Endometrial microvascular endothelial cells (primary cell): Measurements from ENCODE around the gene DEF6. TPM values are rescaled to one million over a fixed set of nuclear protein-coding genes. Genes with fewer than 3 reads are reported as not detected.

Experiments used
- in situ Hi-C: cut with HindIII; loops from 2 replicates; pipeline ENCODE4 v1.10.0; 2017; ENCODE audit warnings: low sequenced_read_pairs, low pct_unique_long_range_greater_than_20kb; ENCODE audit errors: inconsistent ontology term
- total RNA-seq: library from RNA; depleted of rRNA; stranded (reverse); fragments of >200 nt; gene quantifications from one replicate; pipeline ENCODE4 v1.2.3, GENCODE V29; 2015; ENCODE audit errors: inconsistent ontology term

The DEF6 gene, protein sequence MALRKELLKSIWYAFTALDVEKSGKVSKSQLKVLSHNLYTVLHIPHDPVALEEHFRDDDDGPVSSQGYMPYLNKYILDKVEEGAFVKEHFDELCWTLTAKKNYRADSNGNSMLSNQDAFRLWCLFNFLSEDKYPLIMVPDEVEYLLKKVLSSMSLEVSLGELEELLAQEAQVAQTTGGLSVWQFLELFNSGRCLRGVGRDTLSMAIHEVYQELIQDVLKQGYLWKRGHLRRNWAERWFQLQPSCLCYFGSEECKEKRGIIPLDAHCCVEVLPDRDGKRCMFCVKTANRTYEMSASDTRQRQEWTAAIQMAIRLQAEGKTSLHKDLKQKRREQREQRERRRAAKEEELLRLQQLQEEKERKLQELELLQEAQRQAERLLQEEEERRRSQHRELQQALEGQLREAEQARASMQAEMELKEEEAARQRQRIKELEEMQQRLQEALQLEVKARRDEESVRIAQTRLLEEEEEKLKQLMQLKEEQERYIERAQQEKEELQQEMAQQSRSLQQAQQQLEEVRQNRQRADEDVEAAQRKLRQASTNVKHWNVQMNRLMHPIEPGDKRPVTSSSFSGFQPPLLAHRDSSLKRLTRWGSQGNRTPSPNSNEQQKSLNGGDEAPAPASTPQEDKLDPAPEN
- 1.6 TPM for total RNA-seq

DNA sequence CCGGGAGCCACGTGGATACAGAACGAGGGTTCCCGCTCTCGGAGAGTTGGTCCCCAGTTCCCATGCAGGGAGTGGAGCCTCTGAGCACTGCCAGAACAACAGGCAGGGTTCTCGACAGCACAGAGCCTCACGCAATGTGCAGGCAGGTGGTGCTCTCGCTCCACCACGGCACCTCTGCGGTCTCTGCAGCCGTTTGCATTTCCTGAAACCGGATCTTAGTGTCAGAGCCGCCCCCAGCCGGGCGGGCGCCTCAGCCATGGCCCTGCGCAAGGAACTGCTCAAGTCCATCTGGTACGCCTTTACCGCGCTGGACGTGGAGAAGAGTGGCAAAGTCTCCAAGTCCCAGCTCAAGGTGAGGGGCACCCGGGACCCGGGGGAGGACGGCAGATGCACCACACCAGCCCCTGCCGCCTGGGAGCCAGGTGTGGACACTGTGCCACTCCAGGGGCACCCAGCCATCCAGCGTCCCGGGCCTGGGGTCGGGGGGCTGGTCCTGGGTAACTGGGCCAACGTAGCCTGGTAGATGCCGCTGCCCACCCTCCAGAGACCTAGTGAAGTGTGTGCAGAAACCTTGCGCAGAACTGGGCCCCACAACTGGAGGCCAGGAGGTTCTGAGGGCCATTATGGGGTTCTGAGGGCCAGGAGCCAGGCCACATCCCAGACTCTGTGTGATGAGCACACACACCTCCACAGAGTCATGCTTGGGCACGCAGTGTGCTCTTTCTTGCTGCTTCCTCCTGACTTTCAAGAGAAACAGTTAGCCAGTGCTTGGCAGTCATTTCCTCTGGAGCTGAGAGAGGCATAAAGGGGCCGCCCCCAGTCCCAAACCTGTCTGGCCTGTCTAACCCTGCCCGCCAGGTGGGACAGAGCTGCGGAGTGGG is at the start of gene DEF6:
DEF6 (plus strand) TSS at position 218 of the 881 bp plus-strand sequence; CDS start at position 257, 39 bp downstream.
- in situ Hi-C loops = no loop called here

DNA sequence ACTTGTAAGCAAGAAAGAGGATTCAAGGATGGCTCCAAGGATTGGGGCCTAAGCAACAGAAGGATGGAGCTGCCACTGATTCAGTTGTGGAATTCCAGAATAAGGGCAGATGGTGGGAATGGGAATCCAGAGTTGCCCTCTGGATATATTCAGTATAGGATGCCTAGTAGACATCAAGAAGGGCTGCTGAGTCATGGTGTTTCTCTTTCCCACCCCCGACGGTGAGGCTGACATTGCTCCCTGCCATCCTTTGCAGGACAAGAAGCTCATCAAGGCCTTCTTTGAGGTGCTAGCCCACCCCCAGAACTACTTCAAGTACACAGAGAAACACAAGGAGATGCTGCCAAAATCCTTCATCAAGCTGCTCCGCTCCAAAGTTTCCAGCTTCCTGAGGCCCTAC is 49.3 kb upstream of the DEF6 start:
- in situ Hi-C loops = no loop called here

DNA sequence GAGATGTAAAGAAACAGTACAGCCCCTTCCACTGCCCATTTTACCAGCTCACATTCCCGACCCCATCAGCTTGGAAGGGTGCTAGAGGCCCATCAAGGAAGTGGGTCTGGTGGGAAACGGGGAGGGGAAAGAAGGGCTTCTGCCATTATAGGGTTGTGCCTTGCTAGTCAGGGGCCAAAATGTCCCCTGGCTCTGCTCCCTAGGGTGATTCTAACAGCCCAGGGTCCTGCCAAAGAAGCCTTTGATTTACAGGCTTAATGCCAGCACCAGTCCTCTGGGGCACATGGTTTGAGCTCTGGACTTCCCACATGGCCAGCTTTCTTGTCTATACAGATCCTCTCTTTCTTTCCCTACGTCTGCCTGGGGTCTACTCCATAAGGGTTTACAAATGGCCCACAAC is 48.7 kb upstream of the DEF6 start:
- in situ Hi-C loops = no loop called here

DNA sequence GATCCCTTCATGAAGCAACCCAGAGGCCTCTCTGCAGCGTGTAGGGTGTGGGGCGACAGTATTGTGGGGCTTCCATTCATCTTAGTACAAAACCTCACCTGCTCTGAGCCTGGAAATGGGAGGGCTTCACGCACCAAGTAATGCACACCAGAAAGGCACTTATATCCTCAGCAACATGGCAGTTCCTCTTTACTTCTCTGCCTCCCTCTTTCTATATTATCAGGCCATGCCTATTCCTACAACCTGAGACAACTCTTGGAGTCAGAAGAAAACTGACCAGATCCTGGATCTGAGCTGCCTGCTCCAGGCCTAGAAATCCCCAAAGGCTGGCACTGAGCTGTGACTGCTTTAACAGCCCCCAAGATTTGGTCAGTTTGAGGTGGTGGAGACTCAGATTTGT is 45.7 kb upstream of the DEF6 start:
- in situ Hi-C loops = no loop called here

DNA sequence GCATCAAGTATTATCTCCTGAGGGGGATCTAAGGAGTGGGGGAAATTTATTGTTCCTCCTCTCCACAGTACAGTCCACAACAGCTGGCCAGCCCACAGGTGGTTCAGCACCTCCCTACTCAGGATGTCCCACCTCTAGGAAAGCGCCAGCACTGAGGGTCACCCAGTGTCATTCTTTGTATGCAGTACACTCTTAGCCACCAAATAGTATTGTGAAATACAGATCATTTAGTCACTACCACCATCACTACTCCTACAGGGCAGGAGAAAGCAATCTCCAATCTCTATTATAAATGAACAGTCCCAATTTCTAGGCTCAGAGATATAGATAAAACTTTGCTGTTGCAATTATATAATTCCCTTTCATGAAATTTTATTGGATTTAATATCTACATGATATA is 44.4 kb upstream of the DEF6 start:
- in situ Hi-C loops = no loop called here

DNA sequence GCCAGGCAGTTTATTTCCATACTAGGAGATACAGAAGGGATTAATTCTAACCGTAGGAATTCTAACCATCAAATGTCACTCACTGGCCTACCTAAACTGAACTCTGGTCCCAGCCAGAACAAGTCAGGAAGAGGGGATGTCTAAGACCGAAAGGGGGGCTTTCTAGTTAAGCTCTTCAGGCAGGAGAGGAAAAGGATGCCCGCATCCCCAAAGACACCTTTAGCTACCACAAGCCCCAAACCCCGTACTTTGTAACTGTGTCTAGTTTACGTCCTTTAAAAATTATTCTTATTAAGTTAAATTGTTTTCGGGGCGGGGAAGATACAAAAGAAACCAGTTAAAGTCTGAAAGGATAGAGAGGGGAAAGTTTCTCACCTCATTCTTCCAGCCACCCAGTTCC is 39.3 kb upstream of the DEF6 start:
- in situ Hi-C loops = no loop called here

DNA sequence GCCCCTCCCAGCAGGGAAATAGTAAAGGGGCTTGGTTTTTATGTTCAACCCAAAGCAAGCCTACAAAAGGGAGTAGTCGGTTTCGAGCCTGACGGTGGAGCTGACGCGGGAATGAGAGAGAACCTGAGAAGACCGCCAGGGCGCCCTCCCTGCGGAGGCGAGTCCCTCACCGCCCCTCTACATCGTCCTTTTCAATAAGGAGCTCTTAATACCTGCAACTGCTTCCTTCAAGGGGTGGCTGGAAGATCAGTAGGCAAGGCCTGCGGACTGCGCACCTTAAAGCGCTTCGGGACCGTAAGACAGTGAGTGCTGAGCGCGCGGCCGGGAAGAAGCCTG is 38.8 kb upstream of the DEF6 start:
- in situ Hi-C loops = no loop called here

DNA sequence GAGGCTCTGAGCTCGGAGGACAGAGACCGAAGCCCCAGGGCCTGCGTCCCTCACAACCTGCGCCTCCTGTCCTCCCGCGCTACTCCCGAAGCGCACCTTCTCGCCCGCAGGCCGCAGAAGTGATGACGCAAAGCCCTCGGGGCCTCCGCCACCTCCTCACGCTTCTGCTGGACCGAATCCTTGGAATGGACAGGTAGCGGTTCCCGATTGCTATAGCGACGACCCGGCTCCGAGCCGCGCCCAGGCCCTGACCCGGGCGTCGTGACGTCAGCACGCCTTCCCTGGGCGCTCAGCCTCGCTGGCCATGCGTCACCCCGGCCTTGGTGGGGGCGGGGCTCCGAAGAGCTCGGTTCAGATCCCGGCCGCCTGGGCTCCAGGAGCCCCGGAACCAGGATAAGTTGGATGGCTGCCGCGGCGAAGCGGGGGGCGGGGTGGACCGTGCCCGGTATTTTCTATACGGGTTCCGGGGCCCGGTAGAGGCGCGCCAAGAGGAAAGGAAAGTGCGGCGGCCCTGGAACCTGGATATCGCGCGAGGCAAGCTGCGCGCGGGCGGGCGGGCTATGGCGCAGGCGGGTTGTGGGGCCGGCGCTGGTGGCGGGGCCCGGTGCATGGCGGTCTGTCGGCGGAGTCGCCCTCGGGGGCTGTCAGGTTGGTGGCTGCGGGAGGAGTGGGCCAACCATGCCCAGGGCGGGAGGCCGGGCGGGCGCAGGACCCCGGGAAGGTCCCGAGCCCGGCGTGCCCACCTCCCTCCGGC is 38.2 kb upstream of the DEF6 start, which contains the start of gene ZNF76:
ZNF76 (plus strand) TSS at position 542 of the 754 bp plus-strand sequence. CDS start 21,417 bp downstream, outside the sequence.
- in situ Hi-C loops = no loop called here

DNA sequence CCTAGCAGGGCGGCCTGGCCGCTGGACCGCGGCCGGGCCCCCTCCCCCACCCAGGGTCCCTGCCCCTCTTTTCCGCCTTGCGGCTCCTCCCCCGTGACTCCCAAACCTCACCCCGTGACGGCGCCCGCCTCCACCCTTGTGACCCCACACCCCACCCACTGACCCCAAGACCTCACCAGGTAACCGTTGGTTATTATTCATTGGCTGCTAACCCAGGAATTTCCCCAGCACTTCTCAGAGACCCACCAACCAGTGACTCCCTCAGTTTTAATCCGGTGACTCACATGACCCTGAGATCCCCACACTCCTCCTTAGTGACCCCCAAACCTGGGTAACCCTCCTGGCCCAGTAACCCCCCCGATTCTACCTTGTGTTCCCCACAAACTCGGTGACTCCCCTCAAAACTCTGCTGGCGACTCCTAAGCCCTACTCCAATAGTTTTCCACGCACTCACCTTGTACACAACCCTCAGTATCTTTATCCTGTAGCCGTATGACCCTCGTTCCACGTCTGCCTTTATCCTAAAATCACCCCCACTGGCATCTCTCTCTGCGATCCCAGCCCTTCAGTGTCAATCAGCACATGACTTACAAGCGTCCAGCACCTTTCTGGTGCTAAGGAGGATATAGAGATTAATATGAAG is 37.5 kb upstream of the DEF6 start:
- in situ Hi-C loops = no loop called here

DNA sequence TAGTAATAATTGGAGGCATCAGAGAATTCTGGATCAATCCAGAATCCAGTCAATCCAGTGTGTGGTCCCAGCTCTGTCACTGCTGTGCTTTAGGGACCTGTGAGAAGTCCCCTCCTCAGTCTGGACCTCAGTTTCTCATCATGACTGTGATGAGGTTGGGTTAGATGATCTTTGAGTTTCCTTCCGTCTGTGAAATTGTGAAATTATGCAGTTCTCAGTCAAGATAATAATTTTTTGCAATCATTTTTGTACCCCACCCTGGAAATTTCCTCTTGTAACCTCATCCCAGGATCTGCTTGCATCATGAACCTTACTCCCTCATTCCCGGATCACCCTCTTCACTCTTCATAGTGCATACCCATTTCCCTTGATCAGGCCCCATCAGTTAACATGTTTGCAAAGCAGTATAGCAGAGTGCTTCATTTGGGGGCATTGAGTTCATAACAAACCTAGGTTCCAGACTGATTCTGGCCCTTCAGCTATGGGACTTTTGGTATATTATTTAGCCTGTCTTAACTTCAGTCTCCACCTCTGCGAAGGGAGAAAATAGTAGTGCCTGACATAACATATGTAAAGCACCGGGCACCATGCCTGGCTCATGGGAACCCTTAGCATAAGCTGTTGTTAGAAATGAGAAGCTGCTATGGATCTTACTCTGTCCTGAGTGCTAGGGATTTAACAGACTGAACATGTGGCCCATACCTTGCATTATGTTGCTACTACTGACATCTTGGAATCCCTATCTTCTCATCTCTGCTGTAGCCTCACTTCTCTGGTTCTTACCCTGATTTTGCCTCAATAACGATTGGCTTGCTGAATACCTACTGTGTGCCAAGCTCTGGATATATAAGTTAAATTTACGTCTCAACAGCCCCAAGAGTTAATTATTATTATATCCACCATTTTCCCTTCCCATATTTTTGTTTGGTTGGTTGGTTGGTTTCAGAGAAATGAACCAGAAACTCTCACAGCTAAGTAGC is 36.7 kb upstream of the DEF6 start:
- in situ Hi-C loops = no loop called here

DNA sequence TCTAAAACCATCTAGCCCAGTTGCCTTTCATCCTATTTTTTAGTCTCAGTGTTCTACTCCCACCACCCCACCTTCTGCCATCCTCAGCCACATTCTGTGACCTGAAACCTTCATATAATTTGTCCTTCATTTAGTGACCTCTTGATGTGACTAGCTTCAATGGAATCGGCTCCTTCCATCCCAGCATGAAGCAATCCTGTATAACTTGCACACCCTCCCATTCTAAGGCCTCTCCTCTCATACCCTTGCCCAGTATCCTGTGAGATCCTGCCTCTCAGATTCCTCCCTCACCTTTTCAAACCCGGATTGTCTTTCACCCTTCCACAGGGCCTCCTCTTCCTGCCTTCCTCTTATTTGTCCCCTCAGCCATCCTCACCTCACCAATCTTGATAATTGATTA is 35.0 kb upstream of the DEF6 start:
- in situ Hi-C loops = no loop called here

DNA sequence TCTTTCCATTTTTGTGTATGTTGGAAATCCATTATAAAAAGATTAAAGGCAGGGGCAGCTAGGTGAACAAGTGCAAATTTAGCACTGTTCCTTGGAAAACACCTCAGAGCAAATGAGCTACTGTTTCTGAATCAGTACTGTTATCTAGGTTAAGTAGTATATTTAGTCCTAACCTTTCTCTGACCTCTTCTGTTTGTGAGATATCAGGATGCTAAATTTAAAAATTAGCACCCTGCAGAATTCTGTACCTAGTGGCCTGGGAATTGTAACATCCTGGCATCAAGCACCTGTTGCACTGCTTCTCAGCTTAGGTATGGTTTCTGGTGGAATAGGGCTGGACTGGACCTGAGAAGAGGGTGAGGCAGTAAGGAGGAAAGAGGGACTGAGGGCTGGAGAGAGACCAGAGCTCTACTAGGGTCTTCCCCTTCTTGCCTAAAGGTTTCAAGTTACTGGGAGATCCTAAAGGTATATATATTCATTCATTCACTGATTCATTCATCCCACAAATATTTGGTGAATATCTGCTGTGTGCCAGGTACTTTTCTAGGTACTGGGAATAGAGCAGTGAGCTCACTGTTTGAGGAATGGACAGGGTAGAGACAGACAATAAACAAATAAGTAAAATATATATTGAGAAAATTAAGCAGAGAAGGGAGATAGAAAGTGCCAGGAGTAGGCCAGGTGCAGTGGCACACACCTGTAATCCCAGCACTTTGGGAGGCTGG is 32.9 kb upstream of the DEF6 start:
- in situ Hi-C loops = no loop called here

DNA sequence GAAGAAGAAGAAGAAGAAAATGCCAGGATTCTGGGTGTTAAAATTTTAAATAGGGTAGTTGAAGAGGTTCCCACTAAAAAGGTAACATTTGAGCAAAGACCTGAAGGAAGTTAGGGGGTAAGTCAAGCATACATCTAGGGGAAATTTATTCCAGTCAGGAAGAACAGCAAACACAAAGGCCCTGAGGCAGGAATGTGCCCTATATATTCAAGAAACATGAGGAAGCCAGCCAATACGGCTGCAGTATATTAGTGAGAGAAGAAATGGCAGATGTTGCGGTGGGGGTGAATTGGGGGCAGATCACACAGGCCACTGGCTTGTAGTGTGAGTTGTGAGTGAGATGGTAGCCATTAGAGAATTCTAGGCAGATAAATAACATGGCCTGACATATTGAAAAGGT is 32.1 kb upstream of the DEF6 start:
- in situ Hi-C loops = no loop called here

DNA sequence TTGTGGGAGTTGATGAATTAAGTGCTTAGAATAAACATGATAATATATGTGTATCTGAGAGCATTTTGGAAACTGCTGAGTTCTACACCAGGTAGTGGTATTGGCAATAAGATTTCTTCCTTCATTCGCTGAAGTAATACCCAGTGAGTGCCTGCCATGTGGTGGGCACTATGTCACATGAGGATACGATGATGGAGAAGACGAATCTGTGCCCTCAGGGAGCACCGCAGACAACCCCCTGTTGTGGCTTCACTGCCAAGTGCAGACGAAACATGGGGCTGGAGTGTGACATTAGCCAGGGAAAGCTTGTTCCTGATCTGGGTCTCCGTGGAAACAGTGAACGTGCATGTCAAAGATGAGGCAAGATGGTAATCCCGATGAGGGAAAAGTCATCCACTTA is 30.2 kb upstream of the DEF6 start:
- in situ Hi-C loops = no loop called here

DNA sequence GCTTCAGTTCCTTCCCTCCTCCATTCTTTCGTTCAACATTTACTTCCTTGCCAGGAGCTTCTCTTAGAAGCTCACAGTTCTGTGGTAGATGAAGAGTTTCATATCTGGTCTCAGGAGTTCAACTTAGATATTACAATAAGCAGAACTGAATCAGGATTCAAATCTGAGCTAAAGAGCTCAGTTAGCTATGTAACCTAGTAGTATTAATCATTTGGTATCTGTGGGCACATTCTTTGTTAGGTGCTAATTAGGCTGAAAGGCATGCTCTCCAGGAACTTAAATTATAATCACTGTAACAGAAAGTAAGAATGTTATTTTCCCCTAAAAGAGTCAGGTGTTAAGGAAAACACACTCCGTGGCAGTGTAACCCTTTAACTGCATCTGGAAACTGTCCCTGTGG is 29.7 kb upstream of the DEF6 start:
- in situ Hi-C loops = no loop called here

DNA sequence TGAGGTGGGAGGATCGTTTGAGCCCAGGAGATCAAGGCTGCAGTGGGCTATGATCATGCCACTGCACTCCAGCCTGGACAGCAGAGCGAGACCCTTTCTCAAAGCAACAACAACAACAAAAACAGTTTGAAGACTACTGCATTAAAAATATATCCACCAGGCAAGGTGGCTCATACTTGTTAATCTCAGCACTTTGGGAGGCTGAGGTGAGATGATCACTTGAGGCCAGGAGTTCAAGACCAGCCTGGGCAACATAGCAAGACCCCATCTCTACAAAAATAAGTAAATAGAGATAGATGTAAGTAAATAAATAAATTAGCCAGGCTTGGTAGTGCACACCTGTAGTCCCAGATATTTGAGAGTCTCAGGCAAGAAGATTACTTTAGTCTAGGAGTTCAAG is 25.6 kb upstream of the DEF6 start:
- in situ Hi-C loops = no loop called here
